ENCODE measurements around the gene ZNF503.

ZNF503 gene

GRCh38 chr10:75407713-75408508 lies 6.3 kb upstream of the ZNF503 start:
- DNase-seq (ENCODE audit: low read depth in 1 of 2, low spot score in 1 of 2): no peak

GRCh38 chr10:75407224-75407712 lies 5.7 kb upstream of the ZNF503 start:
- no peak for DNase-seq (ENCODE audit: low read depth in 1 of 2, low spot score in 1 of 2)

GRCh38 chr10:75406462-75407223 lies 5.1 kb upstream of the ZNF503 start:
- DNase-seq (ENCODE audit: low read depth in 1 of 2, low spot score in 1 of 2): no peak

GRCh38 chr10:75405598-75406461 lies 4.3 kb upstream of the ZNF503 start:
- no peak for DNase-seq (ENCODE audit: low read depth in 1 of 2, low spot score in 1 of 2)

- no peak for DNase-seq (ENCODE audit: low read depth in 1 of 2, low spot score in 1 of 2)
These were observed 3.4 kb upstream of the ZNF503 start for GRCh38 chr10:75404815-75405597.

- DNase-seq (ENCODE audit: low read depth in 1 of 2, low spot score in 1 of 2): no peak
These were observed 2.6 kb upstream of the ZNF503 start for GRCh38 chr10:75403939-75404814.

DNA sequence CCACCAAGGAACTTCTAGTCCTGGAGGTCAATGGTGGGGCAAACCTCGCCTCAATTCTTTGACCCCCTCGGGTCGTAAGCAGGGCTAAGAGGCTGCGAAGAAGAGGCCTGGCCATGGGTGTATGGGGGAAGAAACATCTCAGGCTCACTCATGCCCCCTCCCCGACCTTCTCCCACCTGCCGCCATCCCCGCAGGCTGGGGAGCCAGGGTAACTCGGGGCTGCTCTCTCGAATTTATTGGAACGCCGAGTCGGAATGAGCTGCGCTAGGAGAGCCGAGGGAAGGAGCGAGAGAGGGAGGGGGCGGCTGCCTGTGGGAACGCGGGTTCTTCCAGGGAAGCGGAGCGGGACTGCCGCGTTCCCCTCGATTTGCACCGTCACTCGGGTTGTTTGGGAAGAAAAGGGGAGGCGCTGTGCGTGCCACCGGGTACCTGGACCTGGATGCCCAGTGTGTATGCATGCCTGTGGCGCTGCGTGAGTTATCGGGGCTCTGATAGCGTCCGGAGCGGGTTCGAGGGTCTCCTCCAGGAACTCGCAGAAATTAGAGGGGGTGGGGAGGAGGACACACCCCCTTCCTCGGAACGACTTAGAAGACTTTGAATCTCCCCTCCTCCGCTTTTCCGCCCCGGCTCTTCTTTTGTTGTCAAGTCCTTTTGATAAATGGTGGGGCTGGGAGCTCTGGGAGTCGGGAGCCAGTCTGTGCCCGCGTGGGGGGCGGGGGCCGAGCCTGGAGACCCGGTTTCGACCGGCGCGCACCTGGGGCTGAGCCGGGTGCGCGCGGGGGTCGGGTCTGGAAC lies 1.8 kb upstream of the ZNF503 start:
- DNase-seq (ENCODE audit: low read depth in 1 of 2, low spot score in 1 of 2): no peak

GRCh38 chr10:75402486-75403143 lies 1.1 kb upstream of the ZNF503 start:
- DNase-seq (ENCODE audit: low read depth in 1 of 2, low spot score in 1 of 2): no peak

- no peak for DNase-seq (ENCODE audit: low read depth in 1 of 2, low spot score in 1 of 2)
These were observed 594 bp downstream of the ZNF503 start for GRCh38 chr10:75400771-75401568.

GRCh38 chr10:75400163-75400770 lies 1.3 kb downstream of the ZNF503 start:
- DNase-seq (ENCODE audit: low read depth in 1 of 2, low spot score in 1 of 2): no peak

- no peak for DNase-seq (ENCODE audit: low read depth in 1 of 2, low spot score in 1 of 2)
These were observed 2.0 kb downstream of the ZNF503 start for GRCh38 chr10:75399461-75400162.

- DNase-seq (ENCODE audit: low read depth in 1 of 2, low spot score in 1 of 2): no peak
These were observed 2.7 kb downstream of the ZNF503 start for GRCh38 chr10:75398692-75399460.

DNA sequence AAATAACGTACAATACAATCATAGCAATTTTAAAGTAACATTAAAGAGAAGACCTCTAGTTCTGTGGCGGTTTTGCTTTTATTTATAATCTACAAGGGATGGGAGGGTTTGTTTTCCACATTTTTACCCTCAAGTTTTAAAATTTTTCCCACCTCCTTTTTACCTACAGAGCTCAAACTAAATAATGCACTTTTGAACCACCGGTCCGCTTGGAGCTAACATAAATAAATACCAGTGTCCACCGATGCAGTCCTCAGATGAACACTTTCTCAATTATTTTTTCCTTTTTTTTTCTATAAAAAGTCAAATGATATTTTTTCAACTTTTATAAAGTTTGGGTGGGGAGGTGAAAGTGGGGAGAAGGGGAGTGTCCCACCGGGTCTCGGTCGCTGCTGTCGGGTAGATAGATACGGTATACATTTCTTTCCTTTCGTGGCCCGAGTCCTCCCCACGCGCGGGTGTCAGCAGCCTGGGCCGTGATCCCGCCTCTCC lies 3.3 kb downstream of the ZNF503 start:
- no peak for DNase-seq (ENCODE audit: low read depth in 1 of 2, low spot score in 1 of 2)

GRCh38 chr10:75397496-75398199 lies 3.9 kb downstream of the ZNF503 start:
- DNase-seq (ENCODE audit: low read depth in 1 of 2, low spot score in 1 of 2): no peak

Measured in activated T-helper 1 cell treated with anti-CD3 and anti-CD28 coated beads, Interleukin-2, amount 50 U/mL, for 16 hours (primary cell).